K562 (cell line): ENCODE measurements around the gene ARRB2. TPM values are rescaled to one million over a fixed set of nuclear protein-coding genes. Genes with fewer than 3 reads are reported as not detected.

Experiments
- BMI1 ChIP-seq: fragments of 150-350 bp; IDR thresholded peaks from 2 replicates; pipeline ENCODE4 v1.6.1; 2014; ENCODE audit warnings: low read length
- ERF ChIP-seq: fragments of 450-650 bp; formaldehyde crosslinking; IDR thresholded peaks from 2 replicates; pipeline ENCODE4 v1.4.0; 2020; ENCODE audit warnings: mild to moderate bottlenecking, mixed read lengths
- HDAC1 ChIP-seq, 2 experiments: fragments of 450-650 bp; IDR thresholded peaks; 2 replicates each; pipeline ENCODE4 v1.6.1; 2016 to 2017; ENCODE audit warnings: inconsistent platforms in 1 of 2, mild to moderate bottlenecking in 1 of 2, moderate library complexity in 1 of 2
- SREBF2 ChIP-seq: sonication (generic); formaldehyde crosslinking; IDR thresholded peaks from 2 replicates; pipeline ENCODE4 v1.4.0; 2020; ENCODE audit warnings: mild to moderate bottlenecking, missing genetic modification reagents
- polyA plus RNA-seq, 8 experiments: library from polyadenylated mRNA; depleted of rRNA in 4 of 8; stranded (reverse) in 5 of 8; unstranded in 3 of 8; fragments of >200 nt; fragmentation: Nextera tagmentation in 2 of 8; fragmentation: Illumina TruSeq in 1 of 8; extraction: Ambion mirVana in 2 of 8; extraction: Trizol in 1 of 8; gene quantifications; 2 replicates each; pipeline versions ENCODE4 v1.2.1 to v1.2.3, GENCODE V29; 2011 to 2014; ENCODE audit warnings: inconsistent platforms in 1 of 8, missing spikeins in 1 of 8
- total RNA-seq, 7 experiments: library from RNA; depleted of rRNA in 6 of 7; stranded (reverse); fragments of >200 nt in 6 of 7; fragmentation: Illumina TruSeq in 2 of 7; extraction: Trizol in 2 of 7; gene quantifications; 2 replicates each; pipeline versions ENCODE4 v1.2.1 to v1.2.3, GENCODE V29; 2011 to 2021; ENCODE audit warnings: low replicate concordance in 1 of 7
- TF ChIP-seq, protein P1 (sequence below): fragments of 450-650 bp; IDR thresholded peaks from 2 replicates; pipeline ENCODE4 v1.6.1; 2017; ENCODE audit warnings: antibody characterized with exemption, mild to moderate bottlenecking
- TF ChIP-seq, protein P2 (sequence below): fragments of 450-650 bp; IDR thresholded peaks from 2 replicates; pipeline ENCODE4 v1.6.1; 2016; ENCODE audit warnings: missing biosample characterization, missing genetic modification characterization
- TF ChIP-seq, protein P3 (sequence below): fragments of 450-650 bp; IDR thresholded peaks from 2 replicates; pipeline ENCODE4 v1.7.1; 2018; ENCODE audit warnings: mild to moderate bottlenecking, low read depth; ENCODE audit not compliant: partially characterized antibody
- TF ChIP-seq, protein P4 (sequence below): fragments of 450-650 bp; formaldehyde crosslinking; IDR thresholded peaks from 2 replicates; pipeline ENCODE4 v1.4.0; 2022; ENCODE audit warnings: missing genetic modification characterization
- TF ChIP-seq, protein P5 (sequence below): fragments of 200-800 bp; sonication (Bioruptor generic); IDR thresholded peaks from 2 replicates; pipeline ENCODE4 v1.6.1; 2017; ENCODE audit warnings: missing genetic modification characterization, missing compliant biosample characterization
- TF ChIP-seq, protein P6 (sequence below): sonication (generic); formaldehyde crosslinking; IDR thresholded peaks from 2 replicates; pipeline ENCODE4 v1.8.0; 2022; ENCODE audit warnings: mild to moderate bottlenecking, missing genetic modification reagents

ARRB2 gene
- total and polyA plus RNA-seq, 9 of the 15 experiments (the other 6 are each of a cell fraction or from before 2014, with no cell fraction given), result 0.79 to 15.3 (median 8.8) TPM

DNA sequence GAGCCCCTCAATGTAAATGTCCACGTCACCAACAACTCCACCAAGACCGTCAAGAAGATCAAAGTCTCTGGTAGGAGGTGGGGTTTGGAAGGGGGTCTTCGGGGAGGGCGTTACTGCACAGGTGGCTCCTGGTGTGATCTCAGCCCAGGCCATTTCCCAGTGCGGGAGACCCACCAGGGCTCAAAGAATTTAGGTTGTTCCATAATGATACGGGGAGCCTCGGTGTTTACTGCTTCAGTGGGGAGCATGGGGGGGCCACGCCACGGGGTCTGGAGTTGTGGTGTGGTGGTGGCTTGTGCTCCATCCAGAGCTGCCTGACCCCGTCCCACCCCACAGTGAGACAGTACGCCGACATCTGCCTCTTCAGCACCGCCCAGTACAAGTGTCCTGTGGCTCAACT, 7.8 kb downstream of the ARRB2 start (continued):
- TF ChIP-seq, protein P1, sequence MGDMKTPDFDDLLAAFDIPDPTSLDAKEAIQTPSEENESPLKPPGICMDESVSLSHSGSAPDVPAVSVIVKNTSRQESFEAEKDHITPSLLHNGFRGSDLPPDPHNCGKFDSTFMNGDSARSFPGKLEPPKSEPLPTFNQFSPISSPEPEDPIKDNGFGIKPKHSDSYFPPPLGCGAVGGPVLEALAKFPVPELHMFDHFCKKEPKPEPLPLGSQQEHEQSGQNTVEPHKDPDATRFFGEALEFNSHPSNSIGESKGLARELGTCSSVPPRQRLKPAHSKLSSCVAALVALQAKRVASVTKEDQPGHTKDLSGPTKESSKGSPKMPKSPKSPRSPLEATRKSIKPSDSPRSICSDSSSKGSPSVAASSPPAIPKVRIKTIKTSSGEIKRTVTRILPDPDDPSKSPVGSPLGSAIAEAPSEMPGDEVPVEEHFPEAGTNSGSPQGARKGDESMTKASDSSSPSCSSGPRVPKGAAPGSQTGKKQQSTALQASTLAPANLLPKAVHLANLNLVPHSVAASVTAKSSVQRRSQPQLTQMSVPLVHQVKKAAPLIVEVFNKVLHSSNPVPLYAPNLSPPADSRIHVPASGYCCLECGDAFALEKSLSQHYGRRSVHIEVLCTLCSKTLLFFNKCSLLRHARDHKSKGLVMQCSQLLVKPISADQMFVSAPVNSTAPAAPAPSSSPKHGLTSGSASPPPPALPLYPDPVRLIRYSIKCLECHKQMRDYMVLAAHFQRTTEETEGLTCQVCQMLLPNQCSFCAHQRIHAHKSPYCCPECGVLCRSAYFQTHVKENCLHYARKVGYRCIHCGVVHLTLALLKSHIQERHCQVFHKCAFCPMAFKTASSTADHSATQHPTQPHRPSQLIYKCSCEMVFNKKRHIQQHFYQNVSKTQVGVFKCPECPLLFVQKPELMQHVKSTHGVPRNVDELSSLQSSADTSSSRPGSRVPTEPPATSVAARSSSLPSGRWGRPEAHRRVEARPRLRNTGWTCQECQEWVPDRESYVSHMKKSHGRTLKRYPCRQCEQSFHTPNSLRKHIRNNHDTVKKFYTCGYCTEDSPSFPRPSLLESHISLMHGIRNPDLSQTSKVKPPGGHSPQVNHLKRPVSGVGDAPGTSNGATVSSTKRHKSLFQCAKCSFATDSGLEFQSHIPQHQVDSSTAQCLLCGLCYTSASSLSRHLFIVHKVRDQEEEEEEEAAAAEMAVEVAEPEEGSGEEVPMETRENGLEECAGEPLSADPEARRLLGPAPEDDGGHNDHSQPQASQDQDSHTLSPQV, result no peak
- TF ChIP-seq SREBF2 (CRISPR knock-in tag) (no peak), BMI1 (no peak), ERF (CRISPR knock-in tag) (no peak), HDAC1 (IDR thresholded peaks at IDR 0.05) (no peak)
- TF ChIP-seq, protein P2, sequence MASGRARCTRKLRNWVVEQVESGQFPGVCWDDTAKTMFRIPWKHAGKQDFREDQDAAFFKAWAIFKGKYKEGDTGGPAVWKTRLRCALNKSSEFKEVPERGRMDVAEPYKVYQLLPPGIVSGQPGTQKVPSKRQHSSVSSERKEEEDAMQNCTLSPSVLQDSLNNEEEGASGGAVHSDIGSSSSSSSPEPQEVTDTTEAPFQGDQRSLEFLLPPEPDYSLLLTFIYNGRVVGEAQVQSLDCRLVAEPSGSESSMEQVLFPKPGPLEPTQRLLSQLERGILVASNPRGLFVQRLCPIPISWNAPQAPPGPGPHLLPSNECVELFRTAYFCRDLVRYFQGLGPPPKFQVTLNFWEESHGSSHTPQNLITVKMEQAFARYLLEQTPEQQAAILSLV (tag), result no peak
- TF ChIP-seq, protein P3, sequence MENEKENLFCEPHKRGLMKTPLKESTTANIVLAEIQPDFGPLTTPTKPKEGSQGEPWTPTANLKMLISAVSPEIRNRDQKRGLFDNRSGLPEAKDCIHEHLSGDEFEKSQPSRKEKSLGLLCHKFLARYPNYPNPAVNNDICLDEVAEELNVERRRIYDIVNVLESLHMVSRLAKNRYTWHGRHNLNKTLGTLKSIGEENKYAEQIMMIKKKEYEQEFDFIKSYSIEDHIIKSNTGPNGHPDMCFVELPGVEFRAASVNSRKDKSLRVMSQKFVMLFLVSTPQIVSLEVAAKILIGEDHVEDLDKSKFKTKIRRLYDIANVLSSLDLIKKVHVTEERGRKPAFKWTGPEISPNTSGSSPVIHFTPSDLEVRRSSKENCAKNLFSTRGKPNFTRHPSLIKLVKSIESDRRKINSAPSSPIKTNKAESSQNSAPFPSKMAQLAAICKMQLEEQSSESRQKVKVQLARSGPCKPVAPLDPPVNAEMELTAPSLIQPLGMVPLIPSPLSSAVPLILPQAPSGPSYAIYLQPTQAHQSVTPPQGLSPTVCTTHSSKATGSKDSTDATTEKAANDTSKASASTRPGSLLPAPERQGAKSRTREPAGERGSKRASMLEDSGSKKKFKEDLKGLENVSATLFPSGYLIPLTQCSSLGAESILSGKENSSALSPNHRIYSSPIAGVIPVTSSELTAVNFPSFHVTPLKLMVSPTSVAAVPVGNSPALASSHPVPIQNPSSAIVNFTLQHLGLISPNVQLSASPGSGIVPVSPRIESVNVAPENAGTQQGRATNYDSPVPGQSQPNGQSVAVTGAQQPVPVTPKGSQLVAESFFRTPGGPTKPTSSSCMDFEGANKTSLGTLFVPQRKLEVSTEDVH, result no peak
- TF ChIP-seq, protein P4, sequence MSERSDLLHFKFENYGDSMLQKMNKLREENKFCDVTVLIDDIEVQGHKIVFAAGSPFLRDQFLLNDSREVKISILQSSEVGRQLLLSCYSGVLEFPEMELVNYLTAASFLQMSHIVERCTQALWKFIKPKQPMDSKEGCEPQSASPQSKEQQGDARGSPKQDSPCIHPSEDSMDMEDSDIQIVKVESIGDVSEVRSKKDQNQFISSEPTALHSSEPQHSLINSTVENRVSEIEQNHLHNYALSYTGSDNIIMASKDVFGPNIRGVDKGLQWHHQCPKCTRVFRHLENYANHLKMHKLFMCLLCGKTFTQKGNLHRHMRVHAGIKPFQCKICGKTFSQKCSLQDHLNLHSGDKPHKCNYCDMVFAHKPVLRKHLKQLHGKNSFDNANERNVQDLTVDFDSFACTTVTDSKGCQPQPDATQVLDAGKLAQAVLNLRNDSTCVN (CRISPR knock-in tag), result no peak
- TF ChIP-seq, protein P5, sequence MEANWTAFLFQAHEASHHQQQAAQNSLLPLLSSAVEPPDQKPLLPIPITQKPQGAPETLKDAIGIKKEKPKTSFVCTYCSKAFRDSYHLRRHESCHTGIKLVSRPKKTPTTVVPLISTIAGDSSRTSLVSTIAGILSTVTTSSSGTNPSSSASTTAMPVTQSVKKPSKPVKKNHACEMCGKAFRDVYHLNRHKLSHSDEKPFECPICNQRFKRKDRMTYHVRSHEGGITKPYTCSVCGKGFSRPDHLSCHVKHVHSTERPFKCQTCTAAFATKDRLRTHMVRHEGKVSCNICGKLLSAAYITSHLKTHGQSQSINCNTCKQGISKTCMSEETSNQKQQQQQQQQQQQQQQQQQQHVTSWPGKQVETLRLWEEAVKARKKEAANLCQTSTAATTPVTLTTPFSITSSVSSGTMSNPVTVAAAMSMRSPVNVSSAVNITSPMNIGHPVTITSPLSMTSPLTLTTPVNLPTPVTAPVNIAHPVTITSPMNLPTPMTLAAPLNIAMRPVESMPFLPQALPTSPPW, result no peak
- TF ChIP-seq, protein P6, sequence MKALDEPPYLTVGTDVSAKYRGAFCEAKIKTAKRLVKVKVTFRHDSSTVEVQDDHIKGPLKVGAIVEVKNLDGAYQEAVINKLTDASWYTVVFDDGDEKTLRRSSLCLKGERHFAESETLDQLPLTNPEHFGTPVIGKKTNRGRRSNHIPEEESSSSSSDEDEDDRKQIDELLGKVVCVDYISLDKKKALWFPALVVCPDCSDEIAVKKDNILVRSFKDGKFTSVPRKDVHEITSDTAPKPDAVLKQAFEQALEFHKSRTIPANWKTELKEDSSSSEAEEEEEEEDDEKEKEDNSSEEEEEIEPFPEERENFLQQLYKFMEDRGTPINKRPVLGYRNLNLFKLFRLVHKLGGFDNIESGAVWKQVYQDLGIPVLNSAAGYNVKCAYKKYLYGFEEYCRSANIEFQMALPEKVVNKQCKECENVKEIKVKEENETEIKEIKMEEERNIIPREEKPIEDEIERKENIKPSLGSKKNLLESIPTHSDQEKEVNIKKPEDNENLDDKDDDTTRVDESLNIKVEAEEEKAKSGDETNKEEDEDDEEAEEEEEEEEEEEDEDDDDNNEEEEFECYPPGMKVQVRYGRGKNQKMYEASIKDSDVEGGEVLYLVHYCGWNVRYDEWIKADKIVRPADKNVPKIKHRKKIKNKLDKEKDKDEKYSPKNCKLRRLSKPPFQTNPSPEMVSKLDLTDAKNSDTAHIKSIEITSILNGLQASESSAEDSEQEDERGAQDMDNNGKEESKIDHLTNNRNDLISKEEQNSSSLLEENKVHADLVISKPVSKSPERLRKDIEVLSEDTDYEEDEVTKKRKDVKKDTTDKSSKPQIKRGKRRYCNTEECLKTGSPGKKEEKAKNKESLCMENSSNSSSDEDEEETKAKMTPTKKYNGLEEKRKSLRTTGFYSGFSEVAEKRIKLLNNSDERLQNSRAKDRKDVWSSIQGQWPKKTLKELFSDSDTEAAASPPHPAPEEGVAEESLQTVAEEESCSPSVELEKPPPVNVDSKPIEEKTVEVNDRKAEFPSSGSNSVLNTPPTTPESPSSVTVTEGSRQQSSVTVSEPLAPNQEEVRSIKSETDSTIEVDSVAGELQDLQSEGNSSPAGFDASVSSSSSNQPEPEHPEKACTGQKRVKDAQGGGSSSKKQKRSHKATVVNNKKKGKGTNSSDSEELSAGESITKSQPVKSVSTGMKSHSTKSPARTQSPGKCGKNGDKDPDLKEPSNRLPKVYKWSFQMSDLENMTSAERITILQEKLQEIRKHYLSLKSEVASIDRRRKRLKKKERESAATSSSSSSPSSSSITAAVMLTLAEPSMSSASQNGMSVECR (CRISPR knock-in tag), result no peak
